Testis (tissue), 3 donors: ENCODE measurements around the gene SOD2. TPM values are rescaled to one million over a fixed set of nuclear protein-coding genes. Genes with fewer than 3 reads are reported as not detected.
A peak's percentile ranks its signal among the peaks of the same experiment; 100 is the strongest.
"Not testable (repeated sequence)": the region's sequence is repeated elsewhere in the genome, so short reads cannot be mapped to it uniquely, and the experiment has no call there.

ENCODE experiments used
- DNase-seq: peaks from one replicate; pipeline ENCODE4 v3.0.0-alpha.2; 2019
- H3K27ac ChIP-seq, 2 donors: fragments of 200-600 bp; sonication (generic); one replicate each; pipeline ENCODE4 v1.5.1; 2019
- H3K27me3 ChIP-seq: fragments of 200-600 bp; sonication (generic); one replicate; pipeline ENCODE4 v1.5.1; 2019
- H3K36me3 ChIP-seq: fragments of 200-600 bp; sonication (generic); one replicate; pipeline ENCODE4 v1.5.1; 2017; ENCODE audit warnings: low read depth; ENCODE audit errors: missing control alignments
- H3K4me1 ChIP-seq: fragments of 200-600 bp; sonication (generic); one replicate; pipeline ENCODE4 v1.5.1; 2019
- H3K4me3 ChIP-seq, 2 donors: fragments of 200-600 bp; sonication (generic); one replicate each; pipeline ENCODE4 v1.5.1; 2017 to 2019
- H3K9me3 ChIP-seq: fragments of 200-600 bp; sonication (generic); one replicate; pipeline ENCODE4 v1.5.1; 2017
- POLR2A ChIP-seq: fragments of 450-650 bp; IDR thresholded peaks from one replicate; pipeline ENCODE4 v1.6.1; 2017; ENCODE audit warnings: antibody characterized with exemption, mild to moderate bottlenecking, moderate library complexity
- whole genome bisulfite sequencing, 2 donors: methylation state at CpG; one replicate each; pipeline ENCODE4 v1.1.5; 2018; 5-methylcytosine and 5-hydroxymethylcytosine counted together
- intact Hi-C: fragments of 100-400 bp; cut with DNase I; formaldehyde crosslinking; loops from one replicate; pipeline ENCODE4 v1.15.1; 2023; ENCODE audit warnings: low total_unique reads
- polyA plus RNA-seq: library from polyadenylated mRNA; stranded (reverse); fragments of 350-450 nt; fragmentation: Illumina TruSeq; extraction: RNeasy Lipid Tissue Mini Kit (QIAGEN cat#74804); gene quantifications from one replicate; pipeline ENCODE4 v1.2.3, GENCODE V29; 2014; ENCODE audit warnings: low read depth, low replicate concordance; ENCODE audit not compliant: insufficient read depth
- total RNA-seq, 2 donors: library from RNA; depleted of rRNA; stranded (reverse); fragments of >200 nt; gene quantifications; one replicate each; pipeline ENCODE4 v1.2.3, GENCODE V29; 2016
- TF ChIP-seq, protein P1 (sequence below), 3 experiments: fragments of 450-650 bp in 2 of 3; fragments of 200-600 bp in 1 of 3; sonication (generic) in 1 of 3; IDR thresholded peaks; one replicate each; pipeline ENCODE4 v1.5.1; 2016 to 2019; ENCODE audit warnings: antibody characterized with exemption in 3 of 3, mild to moderate bottlenecking in 2 of 3, moderate library complexity in 1 of 3

The SOD2 gene
- total and polyA plus RNA-seq, 3 donors from 2014 or later = 56.5 to 160 (median 98.5) TPM

DNA sequence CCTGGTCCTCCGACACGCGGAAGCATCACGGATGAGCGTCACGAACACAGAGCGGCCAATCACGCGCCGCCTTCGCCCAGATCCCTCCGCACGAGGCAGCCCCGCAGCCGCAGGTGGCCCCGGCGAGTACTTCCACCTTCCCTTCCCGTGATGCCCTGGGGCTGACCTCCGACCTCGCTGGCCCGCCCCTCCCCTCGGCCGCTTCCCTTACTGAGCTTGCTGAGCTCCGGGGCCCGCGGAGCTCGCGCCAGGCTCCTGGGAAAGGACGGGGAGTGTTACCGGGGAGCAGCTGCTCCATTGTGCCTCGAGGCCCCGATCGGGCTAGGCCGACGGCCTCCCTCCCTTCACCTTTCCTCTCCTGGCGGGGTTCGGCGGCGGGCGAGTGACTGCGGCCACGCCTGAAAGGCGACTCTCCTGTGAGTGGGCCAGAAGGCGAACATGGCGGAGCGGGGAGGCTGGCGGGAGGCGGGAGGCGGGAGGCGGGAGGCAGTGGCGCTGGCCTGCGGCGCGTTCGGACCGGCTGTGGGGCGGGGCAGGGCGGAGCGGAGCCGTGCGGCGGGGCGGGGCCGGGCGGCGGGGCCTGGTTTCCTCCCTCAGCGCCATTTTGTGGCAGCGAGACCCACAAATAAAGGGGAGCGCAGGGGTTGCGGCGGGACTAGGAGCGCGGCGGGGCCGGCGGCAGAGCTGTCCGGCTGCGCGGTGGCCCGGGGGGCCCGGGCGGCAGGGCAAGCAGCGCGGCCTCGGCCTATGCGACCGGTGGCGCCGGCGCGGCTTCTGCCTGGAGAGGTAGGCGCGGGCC lies 34.1 kb upstream of the SOD2 start, which contains the start of gene WTAP:
Gene WTAP (plus strand): TSS at position 589 of the 799 bp plus-strand sequence. CDS start 8,760 bp downstream, outside the sequence.
- peaks cover 20% of the 10 kb centered on the region for H3K4me1 ChIP-seq
- TF ChIP-seq, protein P1, sequence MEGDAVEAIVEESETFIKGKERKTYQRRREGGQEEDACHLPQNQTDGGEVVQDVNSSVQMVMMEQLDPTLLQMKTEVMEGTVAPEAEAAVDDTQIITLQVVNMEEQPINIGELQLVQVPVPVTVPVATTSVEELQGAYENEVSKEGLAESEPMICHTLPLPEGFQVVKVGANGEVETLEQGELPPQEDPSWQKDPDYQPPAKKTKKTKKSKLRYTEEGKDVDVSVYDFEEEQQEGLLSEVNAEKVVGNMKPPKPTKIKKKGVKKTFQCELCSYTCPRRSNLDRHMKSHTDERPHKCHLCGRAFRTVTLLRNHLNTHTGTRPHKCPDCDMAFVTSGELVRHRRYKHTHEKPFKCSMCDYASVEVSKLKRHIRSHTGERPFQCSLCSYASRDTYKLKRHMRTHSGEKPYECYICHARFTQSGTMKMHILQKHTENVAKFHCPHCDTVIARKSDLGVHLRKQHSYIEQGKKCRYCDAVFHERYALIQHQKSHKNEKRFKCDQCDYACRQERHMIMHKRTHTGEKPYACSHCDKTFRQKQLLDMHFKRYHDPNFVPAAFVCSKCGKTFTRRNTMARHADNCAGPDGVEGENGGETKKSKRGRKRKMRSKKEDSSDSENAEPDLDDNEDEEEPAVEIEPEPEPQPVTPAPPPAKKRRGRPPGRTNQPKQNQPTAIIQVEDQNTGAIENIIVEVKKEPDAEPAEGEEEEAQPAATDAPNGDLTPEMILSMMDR (IDR thresholded peaks at IDR 0.05) = peak in 1 of 3 experiments; percentile 18
- TF ChIP-seq POLR2A = peak; percentile 63
- H3K27me3 ChIP-seq = no peaks in the 10 kb centered on the region
- peak within 1 kb of the TSS; percentile 98 to 99 for H3K27ac ChIP-seq
- DNase-seq = peak; percentile 97
- H3K9me3 ChIP-seq = no peaks in the 10 kb centered on the region
- H3K36me3 ChIP-seq = no peaks in the 10 kb centered on the region
- WGBS, 2 donors = 0% methylated on average over 32 of the region's 93 CpGs; no CpG with 5 or more reads in 1 of the 2 donors
- intact Hi-C loops = loop anchor here (5.0 kb wide), 1 partner anchor 35 kb away; the partner anchor contains the start of gene SOD2
- H3K4me3 ChIP-seq = peak within 1 kb of the TSS; percentile 91 to 97

DNA sequence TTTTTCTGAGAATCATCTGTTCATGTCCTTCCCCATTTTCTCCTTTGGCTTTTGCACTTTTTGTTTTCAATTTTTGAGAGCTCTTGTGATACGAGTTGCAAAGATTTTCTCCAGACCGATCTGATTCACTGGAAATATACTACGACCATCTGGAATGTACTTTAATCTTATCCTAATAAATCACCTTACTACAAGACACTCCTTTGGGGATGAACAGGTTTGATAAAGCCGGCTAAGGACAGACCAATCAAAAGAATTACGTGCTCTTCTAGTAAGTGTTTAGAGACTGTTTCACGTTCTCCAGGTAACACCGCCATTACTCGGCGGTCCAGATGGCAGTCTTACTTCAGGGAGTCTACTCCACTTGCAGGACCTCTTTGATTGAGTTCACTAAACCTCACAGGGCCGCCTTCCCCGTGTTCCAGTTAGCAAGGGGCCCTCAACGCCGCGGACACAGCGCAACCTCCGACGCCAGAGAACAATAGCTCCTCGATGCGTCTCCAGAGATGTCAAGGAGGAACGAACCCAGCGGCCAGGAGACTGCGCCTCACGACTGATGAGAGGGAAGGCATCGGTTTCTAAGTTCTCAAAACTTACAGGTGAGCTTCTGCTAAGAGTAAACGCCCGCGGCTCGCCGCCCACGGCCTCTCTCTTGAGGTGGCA lies 33.3 kb upstream of the SOD2 start:
- DNase-seq = no peak

DNA sequence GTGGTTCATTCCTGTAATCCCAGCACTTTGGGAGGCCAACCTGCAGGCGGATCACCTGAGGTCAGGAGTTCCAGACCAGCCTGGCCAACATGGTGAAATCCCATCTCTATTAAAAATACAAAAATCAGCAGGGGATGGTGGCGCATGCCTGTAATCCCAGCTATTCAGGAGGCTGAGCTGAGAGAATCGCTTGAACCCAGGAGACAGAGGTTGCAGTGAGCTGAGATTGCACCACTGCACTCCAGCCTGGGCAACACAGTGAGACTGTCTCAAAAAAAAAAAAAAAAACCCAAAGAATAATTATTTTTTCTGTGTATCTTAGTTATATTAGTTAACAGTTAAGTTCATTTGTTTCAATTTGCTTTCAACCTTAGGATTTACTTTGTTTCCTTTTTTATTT lies 32.2 kb upstream of the SOD2 start:
- intact Hi-C loops = loop anchor here (5.0 kb wide), 1 partner anchor 33 kb away; the partner anchor contains the start of gene SOD2
- H3K9me3 ChIP-seq, H3K27ac ChIP-seq, H3K4me3 ChIP-seq, DNase-seq, H3K36me3 ChIP-seq, H3K27me3 ChIP-seq: not testable (repeated sequence)
- WGBS, 2 donors = 81 to 86% methylated on average over 3 of the region's 3 CpGs
- H3K4me1 ChIP-seq = peaks cover 17% of the 10 kb centered on the region

More for the DNA sequence above, 33.3 kb upstream of the SOD2 start:
- H3K4me1 ChIP-seq = peaks cover 20% of the 10 kb centered on the region
- H3K27me3 ChIP-seq = no peaks in the 10 kb centered on the region
- H3K4me3 ChIP-seq = peak overlapping the region; percentile 91 to 97
- no peak for TF ChIP-seq POLR2A
- TF ChIP-seq, protein P1 (IDR thresholded peaks at IDR 0.05) = no peak
- no peaks in the 10 kb centered on the region for H3K36me3 ChIP-seq
- H3K27ac ChIP-seq = peak overlapping the region; percentile 98 to 99
- WGBS, 2 donors = 3% methylated on average over 24 to 30 of the region's 30 CpGs
- H3K9me3 ChIP-seq = no peaks in the 10 kb centered on the region
- intact Hi-C loops = loop anchor here (5.0 kb wide), 1 partner anchor 34 kb away; the partner anchor contains the start of gene SOD2

DNA sequence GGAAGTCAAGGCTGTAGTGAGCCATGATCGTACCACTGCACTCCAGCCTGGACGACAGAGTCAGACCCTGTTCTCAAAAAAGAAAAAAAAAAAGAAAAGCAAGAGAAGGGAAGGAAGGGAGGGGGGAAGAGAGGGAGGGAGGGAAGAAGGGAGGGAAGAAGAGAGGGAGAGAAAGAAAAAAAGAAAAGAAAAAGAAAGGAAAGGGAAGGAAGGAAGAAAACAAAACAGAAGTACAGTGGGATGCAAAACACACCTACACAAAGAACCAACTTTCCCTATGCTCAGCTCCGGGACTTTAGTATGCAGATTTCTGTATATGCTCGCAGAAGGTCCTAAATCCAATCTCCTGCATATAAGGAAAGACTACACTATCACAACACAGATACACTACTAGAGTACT lies 31.7 kb upstream of the SOD2 start:
- no peak for TF ChIP-seq POLR2A
- TF ChIP-seq, protein P1 (IDR thresholded peaks at IDR 0.05) = no peak
- Histone ChIP-seq H3K9me3 (no peaks in the 10 kb centered on the region), H3K4me3 (no peak overlapping the region), H3K36me3 (no peaks in the 10 kb centered on the region), H3K27ac (no peak overlapping the region), H3K4me1 (peaks cover 13% of the 10 kb centered on the region), H3K27me3 (no peaks in the 10 kb centered on the region)
- intact Hi-C loops = loop anchor here (5.0 kb wide), 1 partner anchor 32 kb away; the partner anchor contains the start of gene SOD2
- DNase-seq = no peak
- 87 to 94% methylated on average over 4 of the region's 4 CpGs for WGBS, 2 donors

DNA sequence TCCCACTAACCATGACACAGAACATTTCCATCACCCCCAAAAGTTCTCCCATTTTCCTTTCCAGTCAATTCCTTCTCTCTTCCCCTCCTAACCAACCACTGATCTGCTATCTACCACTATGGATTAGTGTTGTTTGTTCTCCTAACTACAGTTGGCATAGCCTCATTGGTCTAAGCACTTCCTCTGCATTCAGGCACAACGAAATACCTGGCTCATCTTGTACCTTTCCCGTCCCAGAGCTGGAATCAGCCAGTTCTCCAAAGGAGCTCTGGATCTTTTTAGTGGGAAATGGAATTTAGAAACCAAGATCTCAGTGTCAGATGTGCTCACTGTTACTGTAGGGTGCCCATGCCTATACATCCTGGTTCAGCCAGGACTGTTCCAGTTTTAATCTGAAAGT lies 30.2 kb upstream of the SOD2 start:
- 89 to 97% methylated on average over 2 of the region's 2 CpGs for WGBS, 2 donors
- Histone ChIP-seq H3K27ac (no peak overlapping the region), H3K9me3 (no peaks in the 10 kb centered on the region), H3K4me1 (peaks cover 5% of the 10 kb centered on the region), H3K4me3 (no peak overlapping the region), H3K27me3 (no peaks in the 10 kb centered on the region), H3K36me3 (no peaks in the 10 kb centered on the region)
- no peak for DNase-seq
- no peak for TF ChIP-seq POLR2A
- TF ChIP-seq, protein P1 (IDR thresholded peaks at IDR 0.05) = no peak
- intact Hi-C loops = no loop called here
